Panc1 (cell line): ENCODE data around the gene FRYL. TPM values are rescaled to one million over a fixed set of nuclear protein-coding genes. Genes with fewer than 3 reads are reported as not detected.

ENCODE experiments used
- total RNA-seq: library from RNA; stranded (reverse); gene quantifications from one replicate; pipeline ENCODE4 v1.2.1, GENCODE V29; 2021; ENCODE audit not compliant: unreplicated experiment

FRYL gene
- total RNA-seq, 1 experiment from 2014 or later: 47.5 TPM

Other genes starting within 250 kb of the FRYL start
- gene OCIAD1, start 50.8 kb upstream of the FRYL start, total RNA-seq: 103 TPM
- gene OCIAD2, start 126.5 kb upstream of the FRYL start, total RNA-seq: 32.8 TPM
- not detected for gene CWH43, start 206.0 kb upstream of the FRYL start, total RNA-seq